ENCODE data around the gene PIGZ.
A peak's percentile ranks its signal among the peaks of the same experiment; 100 is the strongest.

The PIGZ gene, protein sequence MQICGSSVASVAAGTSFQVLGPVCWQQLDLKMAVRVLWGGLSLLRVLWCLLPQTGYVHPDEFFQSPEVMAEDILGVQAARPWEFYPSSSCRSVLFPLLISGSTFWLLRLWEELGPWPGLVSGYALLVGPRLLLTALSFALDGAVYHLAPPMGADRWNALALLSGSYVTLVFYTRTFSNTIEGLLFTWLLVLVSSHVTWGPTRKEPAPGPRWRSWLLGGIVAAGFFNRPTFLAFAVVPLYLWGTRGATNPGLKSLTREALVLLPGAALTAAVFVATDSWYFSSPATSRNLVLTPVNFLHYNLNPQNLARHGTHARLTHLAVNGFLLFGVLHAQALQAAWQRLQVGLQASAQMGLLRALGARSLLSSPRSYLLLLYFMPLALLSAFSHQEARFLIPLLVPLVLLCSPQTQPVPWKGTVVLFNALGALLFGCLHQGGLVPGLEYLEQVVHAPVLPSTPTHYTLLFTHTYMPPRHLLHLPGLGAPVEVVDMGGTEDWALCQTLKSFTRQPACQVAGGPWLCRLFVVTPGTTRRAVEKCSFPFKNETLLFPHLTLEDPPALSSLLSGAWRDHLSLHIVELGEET

DNA sequence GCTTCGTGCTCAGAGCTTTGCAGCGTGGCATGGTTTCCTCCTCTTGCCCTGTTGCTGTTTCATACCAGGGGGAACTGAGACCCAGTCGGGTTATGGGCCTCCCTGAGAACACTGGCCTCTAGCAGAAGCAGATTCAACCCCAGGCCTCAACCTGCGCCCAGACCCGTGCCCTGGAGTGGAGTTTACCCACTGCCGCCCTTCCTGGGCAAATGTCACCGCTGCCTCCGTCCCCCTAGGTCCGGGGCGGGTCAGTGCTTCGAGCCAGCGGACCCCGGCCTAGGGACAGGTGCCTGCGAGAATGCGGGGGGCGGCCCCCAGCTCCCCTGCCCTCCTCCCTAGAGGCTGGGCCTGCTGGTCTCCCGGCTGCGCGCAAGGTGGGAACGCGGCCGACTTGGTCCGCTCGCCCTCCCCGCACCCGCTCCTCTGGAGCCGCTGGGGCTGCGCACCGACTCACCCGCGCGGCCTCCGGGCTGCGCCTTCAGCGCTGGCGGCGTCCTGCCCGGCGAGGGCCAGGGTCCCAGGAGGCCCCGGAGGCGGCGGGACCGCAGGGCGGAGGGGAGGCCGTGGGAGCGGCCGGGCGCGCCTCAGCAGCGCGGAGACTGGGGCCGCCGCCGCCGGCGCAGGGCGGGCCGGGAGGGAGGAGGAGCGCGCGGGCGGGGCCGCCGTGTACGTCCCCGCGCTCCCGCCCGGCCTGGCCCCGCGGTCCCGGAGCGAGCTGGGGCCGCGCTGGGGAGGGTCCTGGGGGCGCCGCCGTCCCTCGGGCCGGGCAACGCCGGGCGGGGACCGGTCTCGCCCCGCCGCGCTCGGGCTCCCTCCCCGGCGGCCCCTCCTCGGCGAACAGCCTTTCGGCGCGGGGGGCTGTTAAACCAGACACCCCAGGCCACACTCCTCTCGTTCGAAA lies at the start of gene PIGZ:
TSS of gene PIGZ (minus strand) at position 601 of the 901 bp plus-strand sequence. CDS start 16,802 bp downstream, outside the sequence.
- DNase-seq = no peak

DNA sequence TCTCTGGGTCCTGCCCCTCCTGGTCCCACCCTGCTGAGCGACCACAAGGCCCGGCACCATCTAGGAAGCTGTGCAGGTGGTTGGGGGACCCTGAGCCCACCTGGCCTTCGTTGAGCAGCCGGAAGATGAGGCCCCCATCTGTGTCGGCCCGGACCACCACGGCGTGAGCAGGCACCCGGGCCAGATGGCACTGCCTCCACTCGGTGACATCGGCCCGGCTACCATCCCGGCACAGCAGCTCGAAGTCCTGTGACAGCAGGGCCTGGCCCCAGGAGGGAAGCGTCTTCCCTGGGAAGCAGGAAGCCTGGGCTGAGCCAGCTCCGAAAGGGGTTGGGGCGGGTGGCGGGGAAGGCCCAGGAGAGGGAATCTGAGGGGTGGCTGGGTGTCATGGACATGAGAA lies 48.4 kb upstream of the PIGZ start:
- no peak for DNase-seq

DNA sequence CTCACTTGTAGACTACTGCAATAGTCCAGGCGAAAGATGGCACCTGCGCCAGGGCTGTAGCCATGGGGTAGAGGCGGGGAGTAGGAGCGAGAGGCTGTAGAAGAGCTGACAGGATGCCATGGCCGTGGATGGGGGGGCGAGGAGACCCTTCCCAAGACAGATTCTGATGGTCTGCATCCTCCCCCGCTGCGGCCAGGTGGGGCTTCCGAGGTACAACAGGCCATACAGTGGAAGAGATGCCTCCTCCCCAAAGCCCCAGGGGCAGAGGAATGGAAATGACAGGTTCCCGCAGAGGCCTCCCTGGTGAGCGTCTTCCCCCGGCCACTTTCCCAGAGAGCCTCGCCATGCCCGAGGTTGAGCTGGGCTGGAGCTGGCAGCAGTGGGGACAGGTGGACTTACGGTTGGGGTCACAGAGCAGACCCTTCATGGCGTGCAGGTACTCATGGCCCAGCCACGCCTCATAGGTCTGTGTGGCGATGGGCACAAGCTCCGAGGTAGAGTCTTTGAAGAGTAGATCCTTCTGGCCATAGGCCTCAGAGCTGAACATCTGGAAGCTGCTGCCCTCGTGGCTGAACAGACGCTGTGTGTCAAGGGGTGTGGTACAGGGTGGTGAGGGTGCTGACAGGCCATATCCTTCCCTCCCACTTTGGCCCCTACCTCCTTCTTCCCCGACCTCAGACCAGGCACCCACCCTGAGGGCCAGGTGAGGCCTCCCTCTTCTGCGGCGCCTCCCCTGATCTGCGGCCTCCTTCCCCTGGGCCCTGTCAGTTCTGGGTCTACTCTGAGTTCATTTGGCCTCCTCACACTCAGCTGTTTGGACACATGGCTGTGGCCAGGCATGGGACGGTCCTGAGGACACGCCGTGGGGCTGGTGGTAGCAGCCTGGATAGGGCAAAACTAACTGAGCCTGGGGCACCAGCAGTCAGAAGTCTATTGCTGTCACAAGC lies 47.4 kb upstream of the PIGZ start:
- DNase-seq = no peak

- DNase-seq = no peak
These were observed 46.4 kb upstream of the PIGZ start for GRCh38 chr3:197014942-197015575.

DNA sequence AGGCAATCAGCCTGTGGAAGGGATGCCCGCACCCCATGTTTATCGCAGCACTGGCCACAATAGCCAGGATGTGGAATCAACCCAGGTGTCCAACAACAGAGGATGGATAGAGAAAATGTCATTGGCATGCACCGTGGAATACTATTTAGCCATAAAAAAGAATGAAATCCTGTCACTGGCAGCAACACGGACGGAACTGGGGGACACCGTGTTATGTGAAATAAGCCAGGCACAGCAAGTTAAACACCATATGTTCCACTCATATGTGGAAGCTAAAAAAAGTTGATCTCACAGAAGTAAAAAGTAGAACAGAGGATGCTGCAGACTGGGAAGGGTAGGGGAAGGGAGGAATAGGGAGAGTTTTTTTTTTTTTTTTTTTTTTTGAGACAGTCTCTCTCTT lies 45.4 kb upstream of the PIGZ start:
- no peak for DNase-seq

- DNase-seq = no peak
These were observed 43.9 kb upstream of the PIGZ start for GRCh38 chr3:197012540-197012883.

GRCh38 chr3:197011780-197012539 lies 43.3 kb upstream of the PIGZ start:
- no peak for DNase-seq

DNA sequence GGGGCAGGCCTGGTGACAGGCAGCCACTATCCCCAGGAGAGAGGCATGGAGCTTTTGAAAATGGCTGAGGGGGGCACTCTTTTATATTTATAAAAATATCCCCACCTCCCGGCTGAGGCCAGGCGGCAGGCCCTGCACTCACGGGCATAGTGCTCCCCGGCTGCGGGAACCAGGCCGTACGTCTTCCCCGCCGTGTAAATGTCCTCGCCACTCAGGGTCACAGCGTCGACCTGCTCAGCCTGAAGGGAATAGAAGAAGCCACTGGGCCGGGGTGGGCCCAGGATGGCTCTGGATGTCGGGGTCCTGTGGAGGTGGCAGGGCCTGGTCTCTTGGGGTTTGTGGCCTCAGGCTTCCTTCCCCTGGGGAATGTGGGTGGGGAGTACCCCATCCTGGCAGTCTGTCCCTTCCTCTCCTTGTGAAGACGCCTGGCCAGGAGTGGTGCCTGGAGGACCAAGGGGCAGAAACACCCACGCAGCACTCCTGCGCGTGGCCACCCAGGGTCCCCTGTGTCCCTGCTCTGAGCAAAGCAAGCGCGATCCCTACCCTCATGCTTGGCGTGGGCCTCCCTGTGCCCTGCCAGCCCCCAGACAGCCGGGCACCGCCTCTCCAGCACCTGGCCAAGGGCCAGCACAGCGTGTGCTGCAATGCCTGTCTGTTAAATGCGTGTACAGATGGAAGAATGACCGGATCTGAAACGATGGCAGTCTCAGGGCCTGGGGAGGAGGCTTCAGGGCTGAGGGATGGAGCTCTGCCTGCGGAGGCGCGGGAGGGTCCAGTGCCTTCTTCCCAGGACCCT lies 42.1 kb upstream of the PIGZ start:
- no peak for DNase-seq

DNA sequence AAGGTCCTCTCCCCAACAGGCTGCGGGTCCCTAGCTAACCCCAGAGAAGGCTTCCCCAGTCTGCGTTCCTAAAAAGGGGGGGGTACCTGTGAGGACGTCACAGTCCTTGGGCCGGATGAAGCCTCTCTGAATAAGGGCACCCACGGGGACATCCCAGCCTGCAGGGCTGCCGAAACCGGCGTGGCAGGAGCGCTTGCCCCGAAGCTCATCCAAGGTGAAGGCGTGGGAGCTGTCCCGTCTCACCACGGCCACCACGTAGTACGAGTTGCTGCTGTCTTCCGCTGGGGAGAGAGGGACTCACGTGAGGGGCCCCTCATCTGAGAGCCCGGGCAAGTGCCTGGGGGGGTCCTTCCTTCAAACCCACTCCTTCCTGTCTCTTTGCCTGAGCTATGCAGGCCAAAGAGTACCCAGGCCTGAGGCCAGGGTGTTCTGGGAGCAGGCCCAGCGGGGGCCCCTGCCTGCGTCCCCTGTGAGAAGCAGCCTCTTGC lies 40.9 kb upstream of the PIGZ start:
- no peak for DNase-seq

GRCh38 chr3:197008436-197009209 lies 40.0 kb upstream of the PIGZ start:
- no peak for DNase-seq

DNA sequence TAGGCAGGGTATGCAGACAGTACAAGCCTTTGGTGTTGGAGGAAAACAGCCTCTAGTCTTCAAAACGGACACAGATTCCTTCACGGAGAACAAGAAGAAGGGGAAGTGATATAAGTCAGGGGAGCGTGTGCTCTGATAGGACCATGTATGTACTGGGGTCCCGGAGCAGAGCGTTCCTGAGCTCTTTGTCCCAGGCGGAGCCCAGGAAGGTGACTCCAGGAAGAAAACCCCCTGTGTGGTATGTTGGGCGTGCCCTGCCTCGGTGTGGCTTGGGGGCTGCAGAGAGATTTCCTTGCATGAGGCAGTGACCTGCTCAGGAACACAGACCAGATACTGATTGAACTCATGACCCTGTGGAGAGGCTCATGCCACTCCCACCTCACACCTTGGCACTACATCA lies 39.3 kb upstream of the PIGZ start:
- DNase-seq = no peak

- DNase-seq = no peak
These were observed 38.8 kb upstream of the PIGZ start for GRCh38 chr3:197007296-197007940.

DNA sequence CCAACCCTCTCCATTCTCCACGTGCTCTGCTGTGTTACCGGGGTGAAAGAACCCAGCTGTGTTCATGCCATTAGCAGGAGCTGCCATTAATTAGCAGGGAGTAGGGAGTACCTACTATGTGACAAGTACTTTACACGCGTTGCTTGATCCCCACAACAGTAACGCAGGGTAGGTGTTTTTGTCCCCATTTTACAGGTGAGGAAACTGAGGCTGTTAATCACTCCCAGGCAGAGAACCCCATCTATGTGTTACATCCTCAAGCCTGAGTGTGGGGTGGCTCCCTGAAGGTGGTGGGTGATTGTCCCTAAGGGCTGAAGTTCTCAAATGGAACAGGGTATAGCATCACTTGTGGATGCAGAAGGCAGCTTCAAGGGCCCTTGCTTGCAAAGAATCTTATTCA lies 38.2 kb upstream of the PIGZ start:
- no peak for DNase-seq

DNA sequence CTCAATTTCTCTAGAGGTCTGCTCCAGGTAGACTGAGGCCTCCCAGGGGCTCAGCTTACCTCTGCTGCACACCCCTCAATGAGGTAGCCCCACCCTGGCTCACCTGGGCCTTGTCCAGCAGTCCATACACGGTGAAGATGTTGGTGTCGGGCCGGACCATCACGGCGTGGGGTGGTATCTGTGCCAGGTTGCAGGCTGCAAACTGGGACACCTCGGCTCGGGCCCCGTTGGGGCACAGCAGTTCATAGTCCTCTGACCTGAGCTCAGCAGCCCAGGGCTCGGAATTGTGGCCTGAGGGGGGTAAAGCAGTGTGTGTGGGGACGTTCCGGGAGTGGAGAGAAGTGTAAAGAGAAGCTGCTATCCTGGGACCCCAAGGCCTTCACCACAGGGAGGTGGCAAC lies 37.8 kb upstream of the PIGZ start:
- no peak for DNase-seq

DNA sequence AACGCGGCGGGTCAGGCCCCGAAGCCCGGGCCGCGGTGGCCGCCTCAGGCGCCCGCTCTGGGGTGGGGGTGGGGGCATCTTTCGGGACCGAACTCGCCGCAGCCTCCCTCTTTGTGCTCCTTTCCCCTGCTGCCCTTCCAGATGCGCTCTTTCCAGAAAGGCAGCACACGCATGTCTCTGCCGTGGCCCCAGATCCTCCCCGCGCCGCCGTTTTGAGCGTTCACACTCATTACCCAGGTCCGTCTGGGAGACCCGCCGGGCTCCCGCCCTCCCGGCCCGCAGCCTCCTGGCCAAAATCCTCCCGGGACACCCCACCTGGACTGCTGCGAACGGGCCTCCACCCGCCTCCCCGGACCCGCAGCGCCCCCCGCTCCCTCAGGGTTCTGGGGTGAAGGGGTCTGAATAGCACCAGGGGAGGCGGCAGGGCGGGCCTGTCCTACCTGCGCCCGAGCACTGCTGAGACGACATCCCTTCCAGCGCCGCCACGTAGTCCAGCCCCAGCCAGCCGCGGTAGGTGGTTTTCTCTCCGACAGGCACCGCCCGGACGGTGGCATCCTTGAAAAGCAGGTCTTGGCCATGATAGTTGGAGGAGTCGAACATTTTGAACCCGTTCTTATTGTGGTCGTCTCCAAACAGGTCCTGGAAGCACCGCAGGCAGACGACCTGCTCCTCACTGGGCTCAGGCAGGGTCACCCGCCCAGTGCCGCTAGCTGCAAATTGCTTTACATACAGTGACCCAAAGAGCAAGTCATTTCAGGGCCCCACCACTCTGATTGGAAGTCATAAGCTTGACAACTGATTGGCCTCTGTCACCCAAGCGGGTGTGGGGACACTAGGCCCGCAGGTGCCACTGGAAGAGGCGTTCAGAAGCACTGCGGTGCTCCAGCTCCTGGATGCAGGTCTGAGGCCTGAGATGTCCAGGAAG lies 35.1 kb upstream of the PIGZ start:
- no peak for DNase-seq

DNA sequence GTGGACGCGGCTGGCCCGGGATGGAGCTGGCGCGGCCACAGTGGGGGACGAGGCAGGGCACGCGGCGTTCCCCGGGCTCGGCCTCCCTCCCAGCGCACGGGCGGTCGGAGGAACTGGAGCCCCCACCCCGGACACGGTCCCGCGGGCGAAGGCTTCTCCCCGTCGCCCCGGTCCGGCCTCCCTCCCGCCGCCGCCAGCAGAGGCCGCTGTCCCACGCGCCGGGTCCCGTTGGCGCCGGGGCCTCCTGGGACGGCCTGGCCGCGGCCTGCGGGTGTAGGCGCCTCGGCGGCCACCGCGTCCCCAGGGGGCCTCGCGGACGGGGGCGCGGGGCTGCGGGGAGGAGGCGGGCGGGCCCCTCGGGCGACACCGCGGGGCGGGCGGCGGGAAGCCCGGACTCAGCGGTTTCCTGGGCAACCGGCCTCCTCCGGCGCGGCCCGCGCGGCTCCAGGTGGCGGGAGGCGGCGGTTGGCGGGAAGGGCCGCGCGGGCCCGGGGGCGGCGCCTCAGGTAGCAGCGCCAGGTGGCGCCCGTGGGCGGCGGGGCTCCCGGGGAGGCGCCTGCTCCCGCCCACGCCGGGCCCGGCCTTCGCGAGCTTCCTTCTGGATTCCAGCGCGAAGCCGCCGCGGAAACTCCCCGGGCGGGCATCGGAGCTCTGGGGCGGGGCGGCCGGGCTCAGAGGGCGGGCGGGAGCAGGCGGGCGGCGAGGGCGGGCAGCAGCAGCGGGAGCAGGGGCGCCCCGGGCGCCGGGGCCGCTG lies 34.2 kb upstream of the PIGZ start:
- peak; percentile 46 for DNase-seq
